NCI-H2196 (cell line): ENCODE results near the gene ZNF837.

Experiments used
- DNase-seq: peaks from one replicate; lab custom pipeline; 2025; ENCODE audit not compliant: unreplicated experiment; lab: John Stamatoyannopoulos, UW

The ZNF837 gene

DNA sequence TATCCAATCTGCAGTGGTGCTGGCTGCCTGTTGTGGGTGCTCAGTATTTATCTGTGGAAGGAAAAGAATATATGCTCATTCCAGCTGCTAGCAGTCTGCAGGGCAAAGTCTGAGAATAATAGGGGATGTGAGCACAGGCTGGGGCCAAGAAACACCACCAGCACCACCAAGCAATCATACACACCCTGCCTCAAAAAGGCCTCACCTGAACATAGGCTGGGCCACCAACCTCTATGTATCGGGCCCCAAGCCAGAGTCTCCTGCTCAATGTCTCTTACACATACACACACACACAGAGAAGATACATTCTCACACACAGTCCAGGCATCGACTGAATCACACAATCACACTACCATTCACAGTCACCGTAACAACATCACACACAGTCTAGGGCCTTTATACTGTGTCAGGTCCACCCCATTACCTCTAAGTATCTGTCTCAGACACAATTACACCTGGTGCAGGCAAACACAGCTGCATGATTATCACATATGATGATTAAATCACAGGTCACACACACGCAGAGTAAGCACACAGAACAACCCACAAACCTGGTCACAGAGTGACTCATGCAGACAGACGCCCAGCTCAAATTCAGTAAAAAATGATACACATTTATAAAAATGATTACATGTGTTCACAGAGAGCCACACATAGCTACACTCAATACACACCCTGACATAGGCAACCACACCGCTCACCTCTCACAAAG is 55.4 kb downstream of the ZNF837 start:
- no peak for DNase-seq

DNA sequence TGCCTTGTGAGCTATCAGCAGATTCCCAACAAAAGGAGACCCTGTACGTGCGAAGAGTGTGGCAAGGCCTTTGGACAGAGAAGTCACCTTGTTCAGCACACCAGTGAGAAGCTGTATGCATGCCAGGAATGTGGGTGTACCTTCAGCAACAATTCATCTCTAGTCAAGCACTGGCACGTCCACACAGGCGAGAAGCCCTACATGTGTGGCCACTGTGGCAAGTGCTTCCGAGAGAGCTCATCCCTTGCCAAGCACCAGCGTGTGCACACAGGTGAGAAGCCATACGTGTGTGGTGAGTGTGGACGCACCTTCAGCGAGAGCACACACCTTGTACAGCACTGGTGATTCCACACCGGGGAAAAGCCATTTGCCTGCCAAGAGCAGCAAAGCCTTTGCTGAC is 61.6 kb downstream of the ZNF837 start:
- DNase-seq = no peak

DNA sequence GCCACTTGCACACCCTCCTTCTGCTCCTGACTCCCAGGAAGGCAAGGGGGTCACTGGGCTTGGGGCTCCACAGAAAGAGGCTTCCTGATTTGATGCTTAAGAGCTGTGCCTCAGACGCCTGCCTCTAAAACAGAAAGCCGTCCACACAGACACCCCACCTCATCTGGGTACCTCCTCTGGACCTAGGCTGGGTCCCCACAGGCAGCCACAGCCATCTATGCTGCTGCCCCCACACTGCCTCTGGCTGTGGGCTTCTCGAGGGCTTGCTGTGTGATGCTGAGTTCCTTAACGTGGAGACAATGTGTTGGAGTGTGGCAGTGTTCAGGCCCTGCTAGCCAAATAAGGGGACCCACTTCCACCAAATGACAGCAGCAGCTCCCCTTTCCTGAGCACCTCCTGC is 62.5 kb downstream of the ZNF837 start:
- DNase-seq = no peak
